HUES48 (cell line): ENCODE results near the gene GPRIN1.

Experiments
- H3K27ac ChIP-seq: one replicate; pipeline ENCODE4 v1.7.0; 2013; ENCODE audit warnings: low read depth, low read length, inconsistent platforms
- H3K27me3 ChIP-seq: 2 replicates; pipeline ENCODE4 v1.6.1; 2013; ENCODE audit warnings: mild to moderate bottlenecking, low read length; ENCODE audit not compliant: control insufficient read depth, insufficient read depth
- H3K36me3 ChIP-seq: 2 replicates; pipeline ENCODE4 v1.6.1; 2013; ENCODE audit warnings: low read length; ENCODE audit not compliant: control insufficient read depth, insufficient read depth
- H3K4me1 ChIP-seq: 2 replicates; pipeline ENCODE4 v1.6.1; 2013; ENCODE audit warnings: mild to moderate bottlenecking, low read length; ENCODE audit not compliant: control insufficient read depth, insufficient read depth
- H3K4me3 ChIP-seq: 2 replicates; pipeline ENCODE4 v1.5.1; 2013; ENCODE audit warnings: mild to moderate bottlenecking, low read depth, low read length
- H3K9ac ChIP-seq: 2 replicates; pipeline ENCODE4 v1.6.1; 2013; ENCODE audit warnings: mild to moderate bottlenecking, low read depth, low read length, moderate library complexity
- H3K9me3 ChIP-seq: 2 replicates; pipeline ENCODE4 v1.6.1; 2013; ENCODE audit warnings: low read length; ENCODE audit not compliant: control insufficient read depth, insufficient read depth

GPRIN1 gene

DNA sequence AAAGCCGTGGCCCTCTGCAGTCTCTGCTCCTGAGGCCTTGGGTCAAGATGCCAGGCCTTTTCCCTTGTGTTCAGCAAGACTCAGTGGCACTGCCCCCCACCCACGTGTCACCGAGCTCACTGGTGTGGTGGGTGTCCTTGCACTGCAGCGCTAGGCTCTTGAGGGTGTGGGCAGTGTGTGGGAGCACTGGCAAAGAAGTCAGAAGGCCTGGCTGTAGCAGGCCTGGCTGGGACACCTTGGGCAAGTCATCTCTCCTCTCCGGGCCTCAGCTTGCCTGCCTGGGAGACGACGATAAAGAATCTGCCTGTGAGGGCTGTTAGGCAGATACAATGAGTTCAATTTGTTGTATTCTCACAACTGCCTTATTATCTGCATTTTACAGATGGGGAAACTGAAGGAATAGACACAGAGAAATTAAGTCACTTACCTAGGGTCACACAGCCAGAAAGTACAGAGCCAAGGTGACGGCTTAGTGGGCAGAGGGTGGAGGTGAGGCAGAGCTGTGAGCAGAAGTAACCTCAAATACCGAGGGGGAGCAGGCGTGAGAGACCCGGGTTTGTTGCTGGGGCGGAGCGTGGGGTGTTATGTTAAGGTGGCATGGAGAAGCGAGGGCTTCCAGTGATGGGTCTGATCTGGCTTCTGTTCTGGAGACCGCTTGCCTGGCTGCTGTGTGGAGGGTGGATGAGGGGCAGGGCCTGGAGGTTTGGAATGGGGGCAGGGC lies 38.7 kb upstream of the GPRIN1 start:
- Histone ChIP-seq H3K27me3 (no peaks in the 10 kb centered on the region), H3K9me3 (no peaks in the 10 kb centered on the region), H3K9ac (no peak overlapping the region), H3K36me3 (peaks cover 13% of the 10 kb centered on the region), H3K4me1 (peaks cover 19% of the 10 kb centered on the region), H3K4me3 (peak overlapping the region; percentile 79), H3K27ac (no peak overlapping the region)

DNA sequence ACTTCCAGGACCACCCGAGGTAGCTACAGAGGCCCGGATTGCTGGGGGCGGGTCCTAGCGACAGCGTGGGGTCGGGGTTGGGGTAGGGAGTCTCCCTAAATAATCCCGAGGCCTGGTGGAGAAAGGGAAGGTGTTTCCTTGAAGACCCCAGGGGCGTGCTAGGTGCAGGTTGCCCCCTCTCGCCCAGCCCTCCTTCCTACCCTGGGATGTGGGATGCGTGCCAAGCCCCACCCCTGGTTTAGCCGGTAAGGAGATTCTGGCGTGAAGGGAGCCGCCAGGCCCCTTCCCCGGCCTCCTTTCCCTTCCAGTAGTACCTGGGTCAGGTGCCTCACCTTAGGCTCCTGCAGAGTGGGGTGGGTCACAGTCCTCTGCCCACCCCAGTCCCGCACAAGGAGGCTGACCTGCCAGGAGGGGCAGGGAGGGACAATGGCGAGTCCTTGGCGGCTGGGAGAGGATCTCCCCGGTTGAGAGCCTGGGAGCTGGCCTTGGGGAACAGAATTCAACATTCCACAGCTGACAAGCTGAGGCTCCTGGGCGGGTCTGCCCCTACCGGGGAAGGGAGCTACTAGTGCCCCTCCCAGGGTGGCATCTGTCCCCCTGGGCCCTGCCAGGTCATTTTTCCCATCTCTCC lies 38.0 kb upstream of the GPRIN1 start:
- Histone ChIP-seq H3K36me3 (peaks cover 6% of the 10 kb centered on the region), H3K27me3 (no peaks in the 10 kb centered on the region), H3K9me3 (no peaks in the 10 kb centered on the region), H3K9ac (no peak overlapping the region), H3K27ac (peak overlapping the region; percentile 73), H3K4me3 (peak overlapping the region; percentile 79), H3K4me1 (peaks cover 24% of the 10 kb centered on the region)

DNA sequence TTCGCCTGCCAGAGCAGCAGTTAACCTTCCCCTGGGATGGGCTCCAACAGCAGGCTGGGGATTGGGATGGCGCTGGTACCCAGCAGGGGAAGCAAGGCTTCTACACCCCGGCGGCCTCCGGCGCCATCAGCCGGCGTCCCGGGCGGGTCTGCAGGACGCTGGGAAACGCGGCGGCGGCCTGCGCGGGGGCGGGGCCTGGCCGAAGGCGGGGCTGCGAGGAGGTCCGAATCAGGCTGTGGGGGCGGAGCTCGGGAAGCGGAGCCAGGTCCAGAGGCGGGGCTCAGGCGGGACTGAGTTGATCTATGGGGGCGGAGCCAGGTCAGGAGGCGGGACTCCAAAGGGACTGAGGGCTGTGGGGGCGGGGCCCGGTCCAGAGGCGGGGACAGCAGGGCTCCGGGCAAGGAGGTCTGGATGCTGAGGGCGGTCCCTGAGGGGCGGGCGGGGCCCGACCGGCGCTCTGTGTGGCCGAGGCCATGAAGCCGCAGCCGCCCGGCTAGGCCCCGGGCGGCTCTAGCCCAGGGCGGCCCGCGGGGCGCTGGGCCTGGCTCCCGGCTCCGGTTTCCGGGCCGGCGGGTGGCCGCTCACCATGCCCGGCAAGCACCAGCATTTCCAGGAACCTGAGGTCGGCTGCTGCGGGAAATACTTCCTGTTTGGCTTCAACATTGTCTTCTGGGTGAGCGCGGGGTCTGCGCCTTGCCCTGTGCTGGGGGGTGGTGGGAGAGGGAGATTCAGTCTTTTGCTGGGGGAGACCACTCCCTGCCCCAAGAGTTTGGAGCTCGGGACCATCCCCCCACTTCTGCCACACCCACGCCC lies 37.3 kb upstream of the GPRIN1 start, which contains the start of gene TSPAN17:
TSS of gene TSPAN17 (plus strand) at position 455 of the 813 bp plus-strand sequence. CDS start at position 587, 132 bp downstream.
- peak within 1 kb of the TSS; percentile 79 for H3K4me3 ChIP-seq
- H3K9me3 ChIP-seq = no peaks in the 10 kb centered on the region
- H3K4me1 ChIP-seq = peaks cover 30% of the 10 kb centered on the region
- H3K27me3 ChIP-seq = no peaks in the 10 kb centered on the region
- peak within 1 kb of the TSS; percentile 49 for H3K9ac ChIP-seq
- peak within 1 kb of the TSS; percentile 78 for H3K27ac ChIP-seq
- H3K36me3 ChIP-seq = no peaks in the 10 kb centered on the region

DNA sequence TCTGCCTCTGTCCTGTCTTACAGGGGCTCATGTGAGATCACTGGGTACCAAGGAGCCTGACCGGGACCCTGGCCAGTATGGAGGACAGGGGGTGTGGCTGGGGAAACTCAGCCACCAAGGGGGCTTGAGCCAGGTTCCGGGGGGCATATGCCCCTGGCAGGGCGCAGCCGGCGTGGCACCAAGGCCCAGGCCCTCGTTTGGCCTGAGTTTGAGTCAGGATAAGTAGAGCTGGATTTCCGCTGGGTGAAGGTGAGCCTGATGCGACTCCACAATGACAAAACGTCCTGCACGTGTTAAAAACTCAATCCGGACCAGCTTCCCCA lies 36.7 kb upstream of the GPRIN1 start:
- H3K36me3 ChIP-seq = no peaks in the 10 kb centered on the region
- peak overlapping the region; percentile 78 for H3K27ac ChIP-seq

DNA sequence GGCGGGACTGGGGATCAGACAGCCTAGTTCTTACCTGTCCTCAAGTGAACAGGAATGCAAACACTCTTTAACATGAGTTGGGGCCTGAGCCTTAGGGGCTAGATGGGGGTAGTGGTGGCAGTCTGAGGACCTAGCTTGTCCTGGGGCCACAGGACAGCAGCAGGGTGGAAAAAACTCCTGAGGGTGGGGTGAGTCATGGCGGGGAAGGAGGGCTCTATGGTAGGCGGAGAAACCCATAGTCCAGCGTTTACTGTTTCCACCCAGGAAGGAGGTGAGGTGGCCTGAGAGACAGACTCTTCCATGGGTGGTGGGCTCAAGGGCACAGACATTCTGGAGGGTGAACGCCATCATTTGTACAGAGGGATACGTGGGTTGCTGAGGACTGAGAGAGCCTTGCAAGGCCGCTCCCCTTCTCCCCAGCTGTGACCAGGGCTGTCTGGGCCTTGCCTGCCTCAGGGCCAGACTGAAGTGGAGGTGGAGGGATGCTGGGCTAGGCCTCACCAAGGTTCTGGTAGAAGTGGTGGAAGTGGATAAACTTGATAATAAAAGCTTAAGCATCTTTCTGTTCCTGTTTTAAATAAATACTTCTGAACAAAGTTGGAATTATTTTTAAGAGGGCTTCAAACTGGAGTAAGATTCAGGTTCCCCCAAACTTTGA lies 36.2 kb upstream of the GPRIN1 start:
- Histone ChIP-seq H3K9me3 (no peaks in the 10 kb centered on the region), H3K27me3 (no peaks in the 10 kb centered on the region), H3K27ac (peak overlapping the region; percentile 78), H3K9ac (no peak overlapping the region), H3K36me3 (no peaks in the 10 kb centered on the region), H3K4me1 (peaks cover 30% of the 10 kb centered on the region), H3K4me3 (no peak overlapping the region)

More for the DNA sequence above, 36.7 kb upstream of the GPRIN1 start:
- H3K4me3 ChIP-seq = peak overlapping the region; percentile 46
- no peaks in the 10 kb centered on the region for H3K9me3 ChIP-seq
- H3K9ac ChIP-seq = peak overlapping the region; percentile 49; the same call in 1 of the 2 replicates
- H3K4me1 ChIP-seq = peaks cover 30% of the 10 kb centered on the region
- H3K27me3 ChIP-seq = no peaks in the 10 kb centered on the region

DNA sequence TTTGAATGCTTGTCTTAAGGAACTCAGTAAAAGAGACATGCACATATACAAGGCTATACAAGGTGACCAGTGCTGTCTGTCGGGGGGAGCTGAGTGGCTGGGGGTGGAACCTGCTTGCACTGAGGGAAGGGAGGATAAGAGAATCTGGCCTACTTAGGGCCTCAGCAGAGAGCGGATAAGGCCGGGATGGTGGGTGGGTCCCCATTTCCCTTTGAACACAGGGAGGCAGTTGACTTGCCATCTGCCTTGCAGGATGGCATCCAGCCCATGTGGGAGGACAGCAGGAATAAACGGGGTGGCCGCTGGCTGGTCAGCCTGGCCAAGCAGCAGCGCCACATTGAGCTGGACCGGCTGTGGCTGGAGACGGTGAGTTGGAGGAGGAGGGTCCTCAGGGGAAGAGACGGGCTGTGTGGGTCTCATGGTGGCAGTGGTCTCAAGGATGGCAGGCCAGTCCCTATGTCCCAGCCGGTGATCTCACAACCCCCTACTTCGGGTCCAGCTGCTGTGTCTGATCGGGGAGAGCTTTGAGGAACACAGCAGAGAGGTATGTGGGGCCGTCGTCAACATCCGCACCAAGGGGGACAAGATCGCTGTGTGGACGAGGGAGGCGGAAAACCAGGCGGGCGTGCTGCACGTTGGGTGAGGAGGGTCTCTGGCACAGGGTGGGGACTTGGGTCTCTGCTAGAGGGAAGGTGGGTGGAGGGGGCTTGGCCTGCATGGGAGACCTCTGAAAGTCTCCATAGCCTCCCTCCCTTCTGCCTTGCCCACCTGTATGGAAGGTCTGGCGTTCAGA lies 35.1 kb upstream of the GPRIN1 start:
- H3K9ac ChIP-seq = no peak overlapping the region

DNA sequence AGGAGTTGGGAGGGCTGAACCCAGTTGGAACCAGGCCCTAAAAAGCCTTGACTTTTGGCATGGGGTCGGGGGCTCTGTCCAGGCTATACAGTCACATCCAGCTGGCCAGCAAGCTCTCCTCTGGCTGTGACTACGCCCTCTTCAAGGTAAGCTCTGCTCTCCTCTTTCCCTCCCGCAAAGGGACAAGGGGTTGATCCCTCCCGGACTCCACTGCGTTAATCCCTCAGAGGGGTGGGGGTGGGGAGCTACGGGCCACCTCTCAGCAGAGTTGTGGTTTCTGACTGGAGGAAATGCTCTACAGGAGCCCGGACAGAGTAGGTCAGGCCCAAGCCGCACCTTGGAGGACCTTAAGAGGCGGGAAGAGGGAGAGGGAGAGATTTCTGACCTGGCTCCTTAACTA lies 34.3 kb upstream of the GPRIN1 start:
- Histone ChIP-seq H3K9me3 (no peaks in the 10 kb centered on the region), H3K9ac (no peak overlapping the region), H3K27me3 (no peaks in the 10 kb centered on the region), H3K4me3 (no peak overlapping the region), H3K4me1 (peaks cover 29% of the 10 kb centered on the region), H3K36me3 (no peaks in the 10 kb centered on the region), H3K27ac (no peak overlapping the region)

More for the DNA sequence above, 35.1 kb upstream of the GPRIN1 start:
- Histone ChIP-seq H3K4me1 (peaks cover 29% of the 10 kb centered on the region), H3K36me3 (no peaks in the 10 kb centered on the region), H3K4me3 (no peak overlapping the region), H3K9me3 (no peaks in the 10 kb centered on the region), H3K27ac (no peak overlapping the region), H3K27me3 (no peaks in the 10 kb centered on the region)

DNA sequence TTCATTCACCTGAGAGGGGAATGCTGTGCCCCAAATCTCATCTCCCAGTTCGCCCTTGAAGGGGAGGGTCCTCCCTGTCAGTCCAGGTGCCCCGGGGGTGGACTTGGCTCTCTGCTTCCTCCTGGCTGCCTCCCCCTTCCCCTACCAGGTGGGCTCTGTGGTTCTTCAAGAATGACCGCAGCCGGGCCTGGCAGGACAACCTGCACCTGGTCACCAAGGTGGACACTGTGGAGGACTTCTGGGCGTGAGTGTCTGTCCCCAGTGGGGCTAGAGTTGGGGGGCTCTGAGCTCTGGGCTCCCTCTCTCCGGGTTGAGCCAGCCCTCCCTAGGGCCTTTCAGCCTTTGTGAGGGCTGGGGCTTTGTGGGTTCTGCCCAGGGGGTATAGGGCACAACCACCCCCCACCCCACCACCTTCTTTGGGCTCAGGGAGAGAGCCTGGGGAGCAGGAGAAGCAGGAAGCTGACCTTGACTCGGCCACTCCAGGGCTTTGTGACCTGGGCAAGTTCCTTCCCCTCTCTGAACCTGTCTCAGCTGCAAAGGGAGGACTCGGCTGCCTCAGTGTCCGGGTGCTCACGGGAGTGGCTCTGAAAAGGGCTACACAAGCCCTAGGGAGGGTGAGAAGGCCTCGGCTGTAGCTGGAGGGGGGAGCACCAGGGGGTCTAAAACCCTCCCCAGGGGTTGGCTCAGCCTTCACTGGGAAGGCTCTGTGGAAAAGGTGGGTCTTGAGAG lies 33.7 kb upstream of the GPRIN1 start:
- Histone ChIP-seq H3K36me3 (no peaks in the 10 kb centered on the region), H3K27ac (no peak overlapping the region), H3K9me3 (no peaks in the 10 kb centered on the region), H3K4me1 (peaks cover 33% of the 10 kb centered on the region), H3K27me3 (no peaks in the 10 kb centered on the region), H3K4me3 (no peak overlapping the region), H3K9ac (no peak overlapping the region)

DNA sequence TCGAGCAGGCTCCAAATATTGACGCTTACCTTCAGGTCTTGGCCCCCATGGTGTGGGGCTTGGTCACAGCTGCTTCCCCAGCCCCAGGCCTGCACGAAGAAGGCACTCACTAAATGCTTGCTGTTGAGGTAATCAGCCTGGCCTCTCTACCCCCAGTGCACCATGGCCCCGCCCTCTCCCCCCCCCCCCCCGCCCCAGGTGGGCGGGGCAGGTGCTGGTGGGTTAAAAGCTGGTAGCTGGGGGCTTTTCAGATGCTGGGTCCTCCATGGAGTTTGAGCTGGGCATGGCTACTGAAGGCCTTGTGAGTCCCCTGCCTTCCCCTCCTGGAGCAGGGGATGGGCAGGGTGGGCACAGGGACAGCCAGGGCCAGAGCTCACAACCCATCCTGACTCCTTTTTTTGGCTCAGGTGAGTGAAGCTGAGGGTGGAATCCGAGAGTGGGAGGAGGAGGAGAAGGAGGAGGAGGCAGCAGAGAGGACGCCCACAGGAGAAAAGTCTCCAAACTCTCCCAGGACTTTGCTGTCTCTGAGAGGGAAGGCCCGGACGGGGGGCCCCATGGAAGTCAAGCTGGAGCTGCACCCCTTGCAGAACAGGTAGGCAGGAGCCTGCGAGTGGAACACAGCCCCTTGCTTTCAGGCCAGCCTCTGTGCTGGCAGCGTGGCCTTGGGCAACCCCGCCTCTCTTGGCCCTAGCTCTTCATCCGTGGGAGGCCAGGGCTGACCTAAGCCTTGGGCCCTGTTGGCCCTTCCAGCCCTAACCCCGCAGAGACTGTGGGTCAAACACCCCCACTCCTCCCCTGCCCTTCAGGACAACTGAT lies 32.9 kb upstream of the GPRIN1 start:
- H3K27me3 ChIP-seq = no peaks in the 10 kb centered on the region
- no peaks in the 10 kb centered on the region for H3K36me3 ChIP-seq
- peaks cover 26% of the 10 kb centered on the region for H3K4me1 ChIP-seq
- H3K4me3 ChIP-seq = no peak overlapping the region
- H3K9ac ChIP-seq = no peak overlapping the region
- H3K9me3 ChIP-seq = no peaks in the 10 kb centered on the region
- no peak overlapping the region for H3K27ac ChIP-seq
